ENCODE results near the gene FAM167B. TPM values are rescaled to one million over a fixed set of nuclear protein-coding genes. Genes with fewer than 3 reads are reported as not detected.
"Not testable (repeated sequence)": the region's sequence is repeated elsewhere in the genome, so short reads cannot be mapped to it uniquely, and the experiment has no call there.

FAM167B gene
- total RNA-seq, 4 donors from 2014 or later: 3.6 to 5.6 (median 4.1) TPM

- 86 to 88% methylated on average over 21 to 24 of the region's 25 CpGs for WGBS, 2 donors
- H3K9me3 ChIP-seq: no peaks in the 10 kb centered on the region
- no peak for DNase-seq
- H3K27me3 ChIP-seq: no peaks in the 10 kb centered on the region
- H3K4me3 ChIP-seq (replicated peaks in 1 of 3): no peak within 1 kb of the TSS
- TF ChIP-seq POLR2A (IDR thresholded peaks at IDR 0.05) (no peak), CTCF (IDR thresholded peaks at IDR 0.05) (no peak)
- peaks cover 17 to 45% of the 10 kb centered on the region in 2 donors for H3K4me1 ChIP-seq
- intact Hi-C loops (cut with DNase I): no loop called here
- H3K36me3 ChIP-seq: no peaks in the 10 kb centered on the region
- H3K27ac ChIP-seq: peak within 1 kb of the TSS; percentile 51 to 79 (median 67)
Measured at GRCh38 chr1:32250893-32251716, 4.1 kb downstream of the FAM167B start, which contains the start of gene LCK. LCK (plus strand) TSS chr1:32251265; CDS start chr1:32274330, 23,065 bp downstream.

GRCh38 chr1:32255072-32256071, 8.3 kb downstream of the FAM167B start:
- Histone ChIP-seq H3K4me1 (peaks cover 7 to 18% of the 10 kb centered on the region in 2 donors), H3K27ac (no peak overlapping the region), H3K9me3 (no peaks in the 10 kb centered on the region), H3K4me3 (replicated peaks in 1 of 3) (no peak overlapping the region), H3K27me3 (no peaks in the 10 kb centered on the region), H3K36me3 (no peaks in the 10 kb centered on the region)
- 92 to 95% methylated on average over 10 of the region's 10 CpGs for WGBS, 2 donors
- intact Hi-C loops (cut with DNase I): no loop called here
- no peak for DNase-seq
- TF ChIP-seq CTCF (IDR thresholded peaks at IDR 0.05) (no peak), POLR2A (IDR thresholded peaks at IDR 0.05) (no peak)

- H3K4me3 ChIP-seq (replicated peaks in 1 of 3): no peak overlapping the region
- H3K27ac ChIP-seq: no peak overlapping the region
- intact Hi-C loops (cut with DNase I): no loop called here
- WGBS, 2 donors: 79 to 85% methylated on average over 9 of the region's 9 CpGs
- no peaks in the 10 kb centered on the region for H3K36me3 ChIP-seq
- H3K4me1 ChIP-seq: peaks cover 7 to 11% of the 10 kb centered on the region in 2 donors
- TF ChIP-seq CTCF (IDR thresholded peaks at IDR 0.05) (no peak), POLR2A (IDR thresholded peaks at IDR 0.05) (no peak)
- no peaks in the 10 kb centered on the region for H3K9me3 ChIP-seq
- DNase-seq: no peak
- H3K27me3 ChIP-seq: no peaks in the 10 kb centered on the region
Measured at GRCh38 chr1:32256473-32257226, 9.6 kb downstream of the FAM167B start.

- no peaks in the 10 kb centered on the region for H3K36me3 ChIP-seq
- intact Hi-C loops (cut with DNase I): no loop called here
- no peaks in the 10 kb centered on the region for H3K9me3 ChIP-seq
- no peak overlapping the region for H3K27ac ChIP-seq
- WGBS, 2 donors: 91 to 95% methylated on average over 6 of the region's 6 CpGs
- H3K4me1 ChIP-seq: peaks cover 6 to 9% of the 10 kb centered on the region in 2 donors
- no peak for DNase-seq
- TF ChIP-seq CTCF (IDR thresholded peaks at IDR 0.05) (no peak), POLR2A (IDR thresholded peaks at IDR 0.05) (no peak)
- no peak overlapping the region for H3K4me3 ChIP-seq (replicated peaks in 1 of 3)
- H3K27me3 ChIP-seq: no peaks in the 10 kb centered on the region
Measured at GRCh38 chr1:32257227-32257508, 10.1 kb downstream of the FAM167B start.

- DNase-seq; H3K27ac ChIP-seq; H3K4me3 ChIP-seq (replicated peaks in 1 of 3); H3K36me3 ChIP-seq; H3K9me3 ChIP-seq; intact Hi-C loops (cut with DNase I); H3K27me3 ChIP-seq; H3K4me1 ChIP-seq: not testable (repeated sequence)
- WGBS, 2 donors: 94 to 95% methylated on average over 4 of the region's 4 CpGs
Measured at GRCh38 chr1:32263236-32263593, 16.2 kb downstream of the FAM167B start.

All from thyroid gland (tissue), 4 donors.